GM12878 (cell line): ENCODE measurements around the gene ZNF785. TPM values are rescaled to one million over a fixed set of nuclear protein-coding genes. Genes with fewer than 3 reads are reported as not detected.

Source experiments
- ATAC-seq: fragments of 200-7000 bp; cut with Tn5 transposase; 3 replicates; pipeline ENCODE4 v1.9.1; 2020; ENCODE audit warnings: mild to moderate bottlenecking, moderate library complexity
- BruUV-seq: library from RNA; stranded (reverse); fragments of 400-500 nt; replicated peaks from 2 replicates; lab custom pipeline; 2021; lab: Mats Ljungman, UMichigan
- CTCF ChIA-PET: fragments of 300-600 bp; sonication (Branson Sonifier 250); formaldehyde crosslinking; extraction: SDS; loops from one replicate; lab custom pipeline; 2021; ENCODE audit warnings: inconsistent platforms; lab: Yijun Ruan, JAX
- POLR2A ChIA-PET: fragments of 350-600 bp; formaldehyde crosslinking; extraction: SDS; loops from one replicate; lab custom pipeline; 2021; ENCODE audit warnings: inconsistent platforms; lab: Charles Lee
- RAD21 ChIA-PET: fragments of 300-600 bp; sonication (Branson Sonifier 250); formaldehyde crosslinking; loops from one replicate; lab custom pipeline; 2023; ENCODE audit warnings: antibody characterized with exemption; ENCODE audit not compliant: unreplicated experiment; lab: Charles Lee
- SMC1A ChIA-PET: fragments of 300-600 bp; sonication (Branson Sonifier 250); formaldehyde crosslinking; loops from one replicate; lab custom pipeline; 2023; ENCODE audit not compliant: unreplicated experiment, uncharacterized antibody; lab: Charles Lee
- DNase-seq: peaks from one replicate; pipeline ENCODE4 v3.0.0-alpha.2; 2011; ENCODE audit warnings: low read depth, low spot score
- FAIRE-seq: peaks from 3 replicates; lab custom pipeline; 2011; peaks lifted over from hg19 to GRCh38; lab: Jason Lieb, UNC
- H2AFZ ChIP-seq: 2 replicates; pipeline ENCODE4 v1.6.0; 2011; ENCODE audit warnings: low read depth, low read length, control low read depth; ENCODE audit not compliant: control insufficient read depth
- H3K27ac ChIP-seq: 2 replicates; pipeline ENCODE4 v1.5.1; 2011; ENCODE audit warnings: control low read depth; ENCODE audit not compliant: control insufficient read depth, insufficient read depth
- H3K27me3 ChIP-seq, 2 experiments: replicated peaks in 1 of 2; 2 replicates each; pipeline versions ENCODE4 v1.6.0 to v1.6.1; 2011; ENCODE audit warnings: low read length in 1 of 2; ENCODE audit not compliant: control insufficient read depth in 2 of 2, insufficient read depth in 2 of 2
- H3K36me3 ChIP-seq, 2 experiments: 2 replicates each; pipeline ENCODE4 v1.5.1; 2011; ENCODE audit warnings: low read length in 1 of 2; ENCODE audit not compliant: control insufficient read depth in 2 of 2, insufficient read depth in 2 of 2
- H3K4me1 ChIP-seq: 2 replicates; pipeline ENCODE4 v1.6.1; 2011; ENCODE audit warnings: mild to moderate bottlenecking, low read length, moderate library complexity, mixed read lengths; ENCODE audit not compliant: control insufficient read depth, insufficient read depth
- H3K4me2 ChIP-seq: 2 replicates; pipeline ENCODE4 v1.6.0; 2011; ENCODE audit warnings: control low read depth; ENCODE audit not compliant: control insufficient read depth, insufficient read depth
- H3K4me3 ChIP-seq: fragments of 200-600 bp; sonication (generic); 2 replicates; pipeline ENCODE4 v1.5.1; 2016
- H3K79me2 ChIP-seq: 2 replicates; pipeline ENCODE4 v1.6.0; 2011; ENCODE audit warnings: low read length; ENCODE audit not compliant: control insufficient read depth, insufficient read depth
- H3K9ac ChIP-seq: 2 replicates; pipeline ENCODE4 v1.8.0; 2011; ENCODE audit warnings: low read length, control low read depth, mixed read lengths; ENCODE audit not compliant: control insufficient read depth, insufficient read depth
- H3K9me3 ChIP-seq: replicated peaks from 3 replicates; pipeline ENCODE4 v1.5.1; 2011; ENCODE audit warnings: mild to moderate bottlenecking, low read length; ENCODE audit not compliant: control insufficient read depth, insufficient read depth
- H4K20me1 ChIP-seq: 2 replicates; pipeline ENCODE4 v1.6.0; 2011; ENCODE audit not compliant: control insufficient read depth, insufficient read depth
- CHD1 ChIP-seq: IDR thresholded peaks from 2 replicates; pipeline ENCODE4 v1.6.1; 2012; ENCODE audit warnings: low read depth, low read length, improper control_type of control experiment
- IKZF1 ChIP-seq: fragments of 450-650 bp; conservative IDR thresholded peaks from 2 replicates; pipeline ENCODE4 v1.6.1; 2017; ENCODE audit warnings: antibody characterized with exemption, mild to moderate bottlenecking
- LARP7 ChIP-seq: fragments of 450-650 bp; IDR thresholded peaks from 2 replicates; pipeline ENCODE4 v1.6.1; 2017; ENCODE audit warnings: mild to moderate bottlenecking
- MXI1 ChIP-seq: fragments of 150-350 bp; IDR thresholded peaks from 2 replicates; pipeline ENCODE4 v1.6.1; 2011; ENCODE audit warnings: low read depth, mild to moderate bottlenecking, inconsistent platforms, low read length, improper control_type of control experiment
- POLR2A ChIP-seq: IDR thresholded peaks from 2 replicates; pipeline ENCODE4 v1.6.1; 2011; ENCODE audit warnings: low read depth, mild to moderate bottlenecking, low read length
- RAD51 ChIP-seq: fragments of 450-650 bp; IDR thresholded peaks from 2 replicates; pipeline ENCODE4 v1.6.1; 2016; ENCODE audit warnings: moderate library complexity, mild to moderate bottlenecking, inconsistent platforms
- TCF3 ChIP-seq: IDR thresholded peaks from 2 replicates; pipeline ENCODE4 v1.6.1; 2012; ENCODE audit warnings: low read depth, mild to moderate bottlenecking, low read length, borderline replicate concordance; ENCODE audit not compliant: insufficient read depth
- YY1 ChIP-seq: IDR thresholded peaks from 2 replicates; pipeline ENCODE4 v1.6.1; 2011; ENCODE audit warnings: low read depth, mild to moderate bottlenecking, low read length
- ZNF207 ChIP-seq: fragments of 450-650 bp; IDR thresholded peaks from 2 replicates; pipeline ENCODE4 v1.6.1; 2014; ENCODE audit warnings: antibody characterized with exemption, mild to moderate bottlenecking, borderline replicate concordance
- ZZZ3 ChIP-seq: IDR thresholded peaks from 2 replicates; pipeline ENCODE4 v1.6.1; 2011; ENCODE audit warnings: low read depth; ENCODE audit not compliant: control insufficient read depth, insufficient read length
- WGBS: methylation state at CpG from one replicate; pipeline ENCODE4 v1.1.6; 2016; ENCODE audit warnings: low lambda C conversion rate; ENCODE audit not compliant: insufficient replicate concordance, insufficient coverage; ENCODE audit errors: missing lambda C conversion rate; 5-methylcytosine and 5-hydroxymethylcytosine counted together
- in situ Hi-C: fragments of 300-500 bp; cut with MboI; formaldehyde crosslinking; loops from 9 replicates; pipeline ENCODE4 v1.14.3; 2018; ENCODE audit warnings: mixed read lengths
- intact Hi-C: fragments of 100-400 bp; cut with micrococcal nuclease; formaldehyde crosslinking; loops from one replicate; pipeline ENCODE4 v1.14.2; 2022; ENCODE audit not compliant: unreplicated experiment
- polyA plus RNA-seq, 11 experiments: library from polyadenylated mRNA; depleted of rRNA in 4 of 11; unstranded in 6 of 11; stranded (reverse) in 5 of 11; fragments of >200 nt; fragmentation: Nextera tagmentation in 4 of 11; fragmentation: Illumina TruSeq in 1 of 11; extraction: Ambion mirVana in 4 of 11; extraction: Trizol in 1 of 11; gene quantifications; 1 replicate in 1 of 11; 2 replicates in 10 of 11; pipeline versions ENCODE4 v1.2.1 to v1.2.3, GENCODE V29; 2011 to 2016; ENCODE audit warnings: inconsistent platforms in 2 of 11, missing spikeins in 2 of 11, low read depth in 1 of 11
- total RNA-seq, 4 experiments: library from RNA; depleted of rRNA in 3 of 4; stranded (reverse); fragments of >200 nt in 3 of 4; fragmentation: Illumina TruSeq in 1 of 4; extraction: Trizol in 1 of 4; gene quantifications; 2 replicates each; pipeline versions ENCODE4 v1.2.1 to v1.2.3, GENCODE V29; 2013 to 2021
- TF ChIP-seq, protein P1 (sequence below): IDR thresholded peaks from 2 replicates; pipeline ENCODE4 v1.6.1; 2011; ENCODE audit warnings: borderline replicate concordance, low read depth, mild to moderate bottlenecking, moderate library complexity, low read length; ENCODE audit not compliant: insufficient read depth, poor library complexity, severe bottlenecking
- TF ChIP-seq, protein P2 (sequence below): fragments of 450-650 bp; IDR thresholded peaks from 2 replicates; pipeline ENCODE4 v1.6.1; 2018; ENCODE audit warnings: borderline replicate concordance, mild to moderate bottlenecking; ENCODE audit not compliant: partially characterized antibody
- TF ChIP-seq, protein P3 (sequence below): fragments of 450-650 bp; IDR thresholded peaks from 2 replicates; pipeline ENCODE4 v1.6.1; 2017; ENCODE audit warnings: mild to moderate bottlenecking, moderate library complexity

Gene ZNF785
- total and polyA plus RNA-seq, 10 of the 15 experiments (the other 5 are each of a cell fraction or from before 2014, with no cell fraction given): 0.87 to 11.5 (median 7.5) TPM

GRCh38 chr16:30569746-30570635, 15.5 kb downstream of the ZNF785 start (continued):
- TF ChIP-seq, protein P1, sequence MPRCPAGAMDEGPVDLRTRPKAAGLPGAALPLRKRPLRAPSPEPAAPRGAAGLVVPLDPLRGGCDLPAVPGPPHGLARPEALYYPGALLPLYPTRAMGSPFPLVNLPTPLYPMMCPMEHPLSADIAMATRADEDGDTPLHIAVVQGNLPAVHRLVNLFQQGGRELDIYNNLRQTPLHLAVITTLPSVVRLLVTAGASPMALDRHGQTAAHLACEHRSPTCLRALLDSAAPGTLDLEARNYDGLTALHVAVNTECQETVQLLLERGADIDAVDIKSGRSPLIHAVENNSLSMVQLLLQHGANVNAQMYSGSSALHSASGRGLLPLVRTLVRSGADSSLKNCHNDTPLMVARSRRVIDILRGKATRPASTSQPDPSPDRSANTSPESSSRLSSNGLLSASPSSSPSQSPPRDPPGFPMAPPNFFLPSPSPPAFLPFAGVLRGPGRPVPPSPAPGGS: no peak
- TF ChIP-seq, all 136 proteins: peak for 0

- ATAC-seq (no peak), FAIRE-seq (no peak), DNase-seq (no peak)
- H3K9me3 ChIP-seq: no peaks in the 10 kb centered on the region
- no peaks in the 10 kb centered on the region; a peak in 1 of 4 replicates for H3K36me3 ChIP-seq
- no peak overlapping the region; the same call in 1 of the 2 replicates for H3K4me2 ChIP-seq
- in situ Hi-C loops: no loop called here
- BruUV-seq: no TSS peak
- no peak overlapping the region for H2AFZ ChIP-seq
- H3K27ac ChIP-seq: peak overlapping the region; percentile 78
- no peaks in the 10 kb centered on the region for H4K20me1 ChIP-seq
- H3K4me3 ChIP-seq: no peak overlapping the region
- POLR2A ChIA-PET: interaction anchor here (0.7 to 1.7 kb wide), 3 partner anchors 11 to 33 kb away, joined by 3 to 8 read pairs (median 6); partner anchors contain the start of gene ZNF764
- peaks cover 11% of the 10 kb centered on the region for H3K79me2 ChIP-seq
- SMC1A ChIA-PET: interaction anchor here (1.2 to 1.9 kb wide), 5 partner anchors 11 to 139 kb away, joined by 3 to 12 read pairs (median 4); partner anchors contain the start of genes DCTPP1 and ZNF764
- H3K4me1 ChIP-seq: peaks cover 27% of the 10 kb centered on the region
- H3K27me3 ChIP-seq: no peaks in the 10 kb centered on the region
- CTCF ChIA-PET: interaction anchor here (2.6 kb wide), 1 partner anchor 34 kb away, joined by 19 read pairs; no protein-coding TSS in a partner anchor
- H3K9ac ChIP-seq: no peak overlapping the region
- intact Hi-C loops: no loop called here
- RAD21 ChIA-PET: interaction anchor here (1.2 to 4.4 kb wide), 4 partner anchors 12 to 151 kb away, joined by 3 to 22 read pairs (median 16); partner anchors contain the start of genes DCTPP1, ZNF747 and ZNF764
- 97% methylated on average over 3 of the region's 3 CpGs for WGBS
- no peak for TF ChIP-seq TCF3
- TF ChIP-seq, protein P2, sequence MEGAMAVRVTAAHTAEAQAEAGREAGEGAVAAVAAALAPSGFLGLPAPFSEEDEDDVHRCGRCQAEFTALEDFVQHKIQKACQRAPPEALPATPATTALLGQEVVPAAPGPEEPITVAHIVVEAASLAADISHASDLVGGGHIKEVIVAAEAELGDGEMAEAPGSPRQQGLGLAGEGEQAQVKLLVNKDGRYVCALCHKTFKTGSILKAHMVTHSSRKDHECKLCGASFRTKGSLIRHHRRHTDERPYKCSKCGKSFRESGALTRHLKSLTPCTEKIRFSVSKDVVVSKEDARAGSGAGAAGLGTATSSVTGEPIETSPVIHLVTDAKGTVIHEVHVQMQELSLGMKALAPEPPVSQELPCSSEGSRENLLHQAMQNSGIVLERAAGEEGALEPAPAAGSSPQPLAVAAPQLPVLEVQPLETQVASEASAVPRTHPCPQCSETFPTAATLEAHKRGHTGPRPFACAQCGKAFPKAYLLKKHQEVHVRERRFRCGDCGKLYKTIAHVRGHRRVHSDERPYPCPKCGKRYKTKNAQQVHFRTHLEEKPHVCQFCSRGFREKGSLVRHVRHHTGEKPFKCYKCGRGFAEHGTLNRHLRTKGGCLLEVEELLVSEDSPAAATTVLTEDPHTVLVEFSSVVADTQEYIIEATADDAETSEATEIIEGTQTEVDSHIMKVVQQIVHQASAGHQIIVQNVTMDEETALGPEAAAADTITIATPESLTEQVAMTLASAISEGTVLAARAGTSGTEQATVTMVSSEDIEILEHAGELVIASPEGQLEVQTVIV: no peak
- TF ChIP-seq RAD51: no peak
- TF ChIP-seq, protein P3, sequence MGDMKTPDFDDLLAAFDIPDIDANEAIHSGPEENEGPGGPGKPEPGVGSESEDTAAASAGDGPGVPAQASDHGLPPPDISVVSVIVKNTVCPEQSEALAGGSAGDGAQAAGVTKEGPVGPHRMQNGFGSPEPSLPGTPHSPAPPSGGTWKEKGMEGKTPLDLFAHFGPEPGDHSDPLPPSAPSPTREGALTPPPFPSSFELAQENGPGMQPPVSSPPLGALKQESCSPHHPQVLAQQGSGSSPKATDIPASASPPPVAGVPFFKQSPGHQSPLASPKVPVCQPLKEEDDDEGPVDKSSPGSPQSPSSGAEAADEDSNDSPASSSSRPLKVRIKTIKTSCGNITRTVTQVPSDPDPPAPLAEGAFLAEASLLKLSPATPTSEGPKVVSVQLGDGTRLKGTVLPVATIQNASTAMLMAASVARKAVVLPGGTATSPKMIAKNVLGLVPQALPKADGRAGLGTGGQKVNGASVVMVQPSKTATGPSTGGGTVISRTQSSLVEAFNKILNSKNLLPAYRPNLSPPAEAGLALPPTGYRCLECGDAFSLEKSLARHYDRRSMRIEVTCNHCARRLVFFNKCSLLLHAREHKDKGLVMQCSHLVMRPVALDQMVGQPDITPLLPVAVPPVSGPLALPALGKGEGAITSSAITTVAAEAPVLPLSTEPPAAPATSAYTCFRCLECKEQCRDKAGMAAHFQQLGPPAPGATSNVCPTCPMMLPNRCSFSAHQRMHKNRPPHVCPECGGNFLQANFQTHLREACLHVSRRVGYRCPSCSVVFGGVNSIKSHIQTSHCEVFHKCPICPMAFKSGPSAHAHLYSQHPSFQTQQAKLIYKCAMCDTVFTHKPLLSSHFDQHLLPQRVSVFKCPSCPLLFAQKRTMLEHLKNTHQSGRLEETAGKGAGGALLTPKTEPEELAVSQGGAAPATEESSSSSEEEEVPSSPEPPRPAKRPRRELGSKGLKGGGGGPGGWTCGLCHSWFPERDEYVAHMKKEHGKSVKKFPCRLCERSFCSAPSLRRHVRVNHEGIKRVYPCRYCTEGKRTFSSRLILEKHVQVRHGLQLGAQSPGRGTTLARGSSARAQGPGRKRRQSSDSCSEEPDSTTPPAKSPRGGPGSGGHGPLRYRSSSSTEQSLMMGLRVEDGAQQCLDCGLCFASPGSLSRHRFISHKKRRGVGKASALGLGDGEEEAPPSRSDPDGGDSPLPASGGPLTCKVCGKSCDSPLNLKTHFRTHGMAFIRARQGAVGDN: no peak
- no peak for TF ChIP-seq CHD1
- TF ChIP-seq LARP7: no peak
- no peak for TF ChIP-seq MXI1
- no peak for TF ChIP-seq IKZF1
- TF ChIP-seq ZNF207: no peak
- TF ChIP-seq POLR2A: no peak
- TF ChIP-seq YY1: no peak
- no peak for TF ChIP-seq ZZZ3
Observed at GRCh38 chr16:30569281-30569680, 16.2 kb downstream of the ZNF785 start.
